Suprapubic skin (tissue), 4 donors: ENCODE results near the gene PIAS4. TPM values are rescaled to one million over a fixed set of nuclear protein-coding genes. Genes with fewer than 3 reads are reported as not detected.

Experiments
- DNase-seq, 2 donors: peaks; one replicate each; pipeline ENCODE4 v3.0.0-alpha.2; 2019; ENCODE audit warnings: low spot score in 2 of 2
- H3K27ac ChIP-seq: fragments of 200-600 bp; sonication (generic); one replicate; pipeline ENCODE4 v1.5.1; 2019
- H3K27me3 ChIP-seq: fragments of 200-600 bp; sonication (generic); one replicate; pipeline ENCODE4 v1.5.1; 2019
- H3K36me3 ChIP-seq: fragments of 200-600 bp; sonication (generic); one replicate; pipeline ENCODE4 v1.5.1; 2019
- H3K4me1 ChIP-seq: fragments of 200-600 bp; sonication (generic); one replicate; pipeline ENCODE4 v1.5.1; 2019
- H3K4me3 ChIP-seq: fragments of 200-600 bp; sonication (generic); one replicate; pipeline ENCODE4 v1.5.1; 2019; ENCODE audit warnings: mild to moderate bottlenecking
- H3K9me3 ChIP-seq: fragments of 200-600 bp; sonication (generic); one replicate; pipeline ENCODE4 v1.5.1; 2019
- EP300 ChIP-seq: sonication (generic); formaldehyde crosslinking; IDR thresholded peaks from one replicate; pipeline ENCODE4 v1.6.1; 2017; ENCODE audit warnings: antibody characterized with exemption
- POLR2A ChIP-seq, 2 donors: fragments of 450-650 bp; IDR thresholded peaks; one replicate each; pipeline ENCODE4 v1.6.1; 2017; ENCODE audit warnings: antibody characterized with exemption in 2 of 2, mild to moderate bottlenecking in 2 of 2, moderate library complexity in 2 of 2
- POLR2AphosphoS5 ChIP-seq, 3 donors: sonication (generic); formaldehyde crosslinking; IDR thresholded peaks; one replicate each; pipeline ENCODE4 v1.6.1; 2017; ENCODE audit warnings: antibody characterized with exemption in 3 of 3
- WGBS: methylation state at CpG from one replicate; pipeline ENCODE4 v1.1.5; 2018; 5-methylcytosine and 5-hydroxymethylcytosine counted together
- total RNA-seq, 4 donors: library from RNA; depleted of rRNA; stranded (reverse); fragments of >200 nt; gene quantifications; one replicate each; pipeline ENCODE4 v1.1.0, GENCODE V29; 2016
- TF ChIP-seq, protein P1 (sequence below), 2 donors: fragments of 200-600 bp in 1 of 2; fragments of 450-650 bp in 1 of 2; sonication (generic) in 1 of 2; IDR thresholded peaks; one replicate each; pipeline ENCODE4 v1.5.1; 2016 to 2019; ENCODE audit warnings: antibody characterized with exemption in 2 of 2, mild to moderate bottlenecking in 1 of 2, moderate library complexity in 1 of 2

PIAS4 gene
- total RNA-seq, 4 donors from 2014 or later: 17.1 to 28.7 (median 22.6) TPM

DNA sequence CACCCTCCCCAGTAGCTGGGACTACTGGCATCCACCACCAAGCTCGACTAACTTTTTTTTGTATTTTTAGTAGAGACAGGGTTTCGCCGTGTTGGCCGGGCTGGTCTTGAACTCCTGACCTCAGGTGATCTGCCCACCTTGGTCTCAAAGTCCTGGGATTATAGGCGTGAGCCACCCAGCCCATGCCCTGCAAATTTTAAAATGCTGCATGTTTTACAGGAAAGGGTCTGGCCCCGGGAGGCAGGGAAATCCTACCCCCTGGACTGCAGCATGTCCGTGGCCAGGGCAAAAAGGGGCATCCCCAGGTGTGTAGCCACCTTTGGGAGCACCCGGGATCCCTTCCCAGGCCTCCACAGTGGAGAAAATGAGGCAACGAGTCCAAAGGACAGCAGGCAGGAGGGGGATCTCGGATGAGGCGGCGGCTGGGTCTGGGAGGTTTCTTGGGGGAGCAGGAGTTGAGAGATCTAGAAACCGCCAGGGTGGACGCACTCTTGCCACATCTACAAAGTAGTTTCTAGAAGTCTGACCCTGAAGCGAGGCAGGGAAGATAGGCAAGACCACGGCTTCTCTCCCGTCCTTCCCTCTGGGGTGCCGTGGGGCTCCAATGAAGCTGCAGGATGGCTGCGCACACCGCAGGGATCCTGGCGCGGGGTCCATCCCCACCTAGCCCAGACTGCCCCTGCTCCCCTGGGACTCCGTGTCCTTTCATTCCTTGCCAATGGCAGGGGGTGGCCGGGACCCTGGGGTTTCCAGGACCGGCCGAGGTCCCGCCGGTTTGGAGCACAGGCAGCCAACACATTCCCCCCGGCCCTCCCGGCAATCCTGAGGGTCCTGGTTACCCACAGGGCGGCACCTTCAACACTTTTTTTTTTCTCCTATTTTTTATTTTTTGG, 80.5 kb downstream of the PIAS4 start:
- H3K4me3 ChIP-seq: no peak overlapping the region
- peak in 1 of 2 donors; percentile 57 for DNase-seq
- H3K9me3 ChIP-seq: no peaks in the 10 kb centered on the region
- no peak for TF ChIP-seq POLR2A (IDR thresholded peaks at IDR 0.05)
- TF ChIP-seq POLR2AphosphoS5 (IDR thresholded peaks at IDR 0.05): no peak
- no peak for TF ChIP-seq EP300
- TF ChIP-seq, protein P1, sequence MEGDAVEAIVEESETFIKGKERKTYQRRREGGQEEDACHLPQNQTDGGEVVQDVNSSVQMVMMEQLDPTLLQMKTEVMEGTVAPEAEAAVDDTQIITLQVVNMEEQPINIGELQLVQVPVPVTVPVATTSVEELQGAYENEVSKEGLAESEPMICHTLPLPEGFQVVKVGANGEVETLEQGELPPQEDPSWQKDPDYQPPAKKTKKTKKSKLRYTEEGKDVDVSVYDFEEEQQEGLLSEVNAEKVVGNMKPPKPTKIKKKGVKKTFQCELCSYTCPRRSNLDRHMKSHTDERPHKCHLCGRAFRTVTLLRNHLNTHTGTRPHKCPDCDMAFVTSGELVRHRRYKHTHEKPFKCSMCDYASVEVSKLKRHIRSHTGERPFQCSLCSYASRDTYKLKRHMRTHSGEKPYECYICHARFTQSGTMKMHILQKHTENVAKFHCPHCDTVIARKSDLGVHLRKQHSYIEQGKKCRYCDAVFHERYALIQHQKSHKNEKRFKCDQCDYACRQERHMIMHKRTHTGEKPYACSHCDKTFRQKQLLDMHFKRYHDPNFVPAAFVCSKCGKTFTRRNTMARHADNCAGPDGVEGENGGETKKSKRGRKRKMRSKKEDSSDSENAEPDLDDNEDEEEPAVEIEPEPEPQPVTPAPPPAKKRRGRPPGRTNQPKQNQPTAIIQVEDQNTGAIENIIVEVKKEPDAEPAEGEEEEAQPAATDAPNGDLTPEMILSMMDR (IDR thresholded peaks at IDR 0.05): no peak
- H3K36me3 ChIP-seq: peaks cover 26% of the 10 kb centered on the region
- peaks cover 10% of the 10 kb centered on the region for H3K4me1 ChIP-seq
- H3K27me3 ChIP-seq: no peaks in the 10 kb centered on the region
- H3K27ac ChIP-seq: no peak overlapping the region
- 82% methylated on average over 22 of the region's 31 CpGs for WGBS

DNA sequence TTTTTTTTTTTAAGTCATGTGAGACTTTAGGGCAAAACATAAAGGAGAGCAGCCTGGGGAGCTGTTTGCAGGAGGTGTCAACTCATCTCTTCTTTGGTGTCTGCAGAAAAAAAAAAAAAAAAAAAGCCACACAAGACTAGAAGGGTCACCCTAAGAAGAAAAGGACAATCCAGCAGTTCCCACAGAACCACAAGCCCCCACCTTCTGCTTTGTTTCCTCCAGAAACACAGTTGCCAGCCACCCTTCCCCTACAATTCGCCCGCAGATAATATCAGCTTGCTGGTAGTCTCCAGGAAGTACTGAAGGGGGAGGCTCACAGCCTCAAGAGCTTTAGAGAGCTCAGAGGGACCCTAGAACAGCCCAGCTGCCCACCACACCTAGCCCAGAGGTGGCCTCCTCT, 81.4 kb downstream of the PIAS4 start:
- 61% methylated on average over 2 of the region's 2 CpGs for WGBS
- no peak for DNase-seq

More for the DNA sequence above, 81.4 kb downstream of the PIAS4 start:
- H3K27ac ChIP-seq: no peak overlapping the region
- no peaks in the 10 kb centered on the region for H3K27me3 ChIP-seq
- peaks cover 4% of the 10 kb centered on the region for H3K4me1 ChIP-seq
- TF ChIP-seq EP300 (no peak), POLR2A (IDR thresholded peaks at IDR 0.05) (no peak), POLR2AphosphoS5 (IDR thresholded peaks at IDR 0.05) (no peak)
- TF ChIP-seq, protein P1 (IDR thresholded peaks at IDR 0.05): no peak
- no peaks in the 10 kb centered on the region for H3K9me3 ChIP-seq
- peak overlapping the region; percentile 13 for H3K4me3 ChIP-seq
- H3K36me3 ChIP-seq: peaks cover 35% of the 10 kb centered on the region

Other genes with a start within 250 kb of the PIAS4 start
- 10 to 100 TPM; 19.8 to 55.0 (median 25.8) TPM for gene APBA3, start 246.0 kb upstream of the PIAS4 start, total RNA-seq
- 10 to 100 TPM; 41.5 to 92.6 (median 63.7) TPM for gene MRPL54, start 245.1 kb upstream of the PIAS4 start, total RNA-seq
- gene RAX2, start 235.5 kb upstream of the PIAS4 start, total RNA-seq: not detected
- gene MATK, start 221.4 kb upstream of the PIAS4 start, total RNA-seq: 1 to 10 TPM in 3 of 4 donors, under 1 TPM in 1; 0.57 to 5.4 (median 2.0) TPM
- 1 to 10 TPM in 2 of 4 donors, not detected in 2; 2.5 to 4.8 TPM for gene ZFR2, start 138.7 kb upstream of the PIAS4 start, total RNA-seq
- not detected for gene ATCAY, start 127.1 kb upstream of the PIAS4 start, total RNA-seq
- gene NMRK2, start 74.7 kb upstream of the PIAS4 start, total RNA-seq: not detected
- gene DAPK3, start 36.6 kb upstream of the PIAS4 start, total RNA-seq: 10 to 100 TPM; 56.5 to 71.8 (median 61.7) TPM
- 1,000 to 10,000 TPM; 1,423 to 2,137 (median 2,023) TPM for gene EEF2, start 22.3 kb upstream of the PIAS4 start, total RNA-seq
- 10 to 100 TPM; 60.3 to 94.2 (median 77.4) TPM for gene ZBTB7A, start 59.2 kb downstream of the PIAS4 start, total RNA-seq
- 100 to 1,000 TPM in 1 of 4 donors, 10 to 100 TPM in 3; 88.0 to 103 (median 95.0) TPM for gene MAP2K2, start 116.4 kb downstream of the PIAS4 start, total RNA-seq
- under 1 TPM in 1 of 4 donors, not detected in 3; 0.64 TPM for gene CREB3L3, start 145.9 kb downstream of the PIAS4 start, total RNA-seq
- gene SIRT6, start 174.8 kb downstream of the PIAS4 start, total RNA-seq: 10 to 100 TPM; 28.1 to 45.7 (median 31.8) TPM
- under 1 TPM; 0.44 to 0.87 (median 0.54) TPM for gene ANKRD24, start 175.0 kb downstream of the PIAS4 start, total RNA-seq
- gene EBI3, start 221.8 kb downstream of the PIAS4 start, total RNA-seq: under 1 TPM in 3 of 4 donors, not detected in 1; 0.57 to 0.89 (median 0.57) TPM
- gene YJU2, start 239.3 kb downstream of the PIAS4 start, total RNA-seq: 10 to 100 TPM; 23.3 to 34.3 (median 26.9) TPM